ENCODE measurements around the gene MIPOL1. TPM values are rescaled to one million over a fixed set of nuclear protein-coding genes. Genes with fewer than 3 reads are reported as not detected.
"Not testable (repeated sequence)": the region's sequence is repeated elsewhere in the genome, so short reads cannot be mapped to it uniquely, and the experiment has no call there.

Gene MIPOL1
- total and polyA plus RNA-seq, 8 donors: 10.4 to 16.0 (median 12.4) TPM

DNA sequence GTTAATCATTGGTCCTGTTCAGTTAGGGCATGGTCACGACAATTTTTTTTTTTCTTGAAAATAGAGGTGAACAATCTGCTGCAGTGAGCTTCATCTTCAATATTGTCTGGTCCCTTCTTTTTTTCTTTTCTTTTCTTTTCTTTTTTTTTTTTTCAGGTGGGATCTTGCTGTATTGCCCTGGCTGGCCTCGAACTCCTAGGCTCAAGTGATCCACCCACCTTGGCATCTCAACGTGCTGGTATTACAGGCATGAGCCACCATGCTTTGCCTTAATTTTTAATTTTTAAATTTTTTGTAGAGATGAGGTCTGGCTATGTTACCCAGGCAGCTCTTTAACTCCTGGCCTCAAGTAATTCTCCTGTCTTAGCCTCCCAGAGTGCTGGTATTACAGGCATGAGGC lies 36.5 kb downstream of the MIPOL1 start:
- TF ChIP-seq, protein P1, sequence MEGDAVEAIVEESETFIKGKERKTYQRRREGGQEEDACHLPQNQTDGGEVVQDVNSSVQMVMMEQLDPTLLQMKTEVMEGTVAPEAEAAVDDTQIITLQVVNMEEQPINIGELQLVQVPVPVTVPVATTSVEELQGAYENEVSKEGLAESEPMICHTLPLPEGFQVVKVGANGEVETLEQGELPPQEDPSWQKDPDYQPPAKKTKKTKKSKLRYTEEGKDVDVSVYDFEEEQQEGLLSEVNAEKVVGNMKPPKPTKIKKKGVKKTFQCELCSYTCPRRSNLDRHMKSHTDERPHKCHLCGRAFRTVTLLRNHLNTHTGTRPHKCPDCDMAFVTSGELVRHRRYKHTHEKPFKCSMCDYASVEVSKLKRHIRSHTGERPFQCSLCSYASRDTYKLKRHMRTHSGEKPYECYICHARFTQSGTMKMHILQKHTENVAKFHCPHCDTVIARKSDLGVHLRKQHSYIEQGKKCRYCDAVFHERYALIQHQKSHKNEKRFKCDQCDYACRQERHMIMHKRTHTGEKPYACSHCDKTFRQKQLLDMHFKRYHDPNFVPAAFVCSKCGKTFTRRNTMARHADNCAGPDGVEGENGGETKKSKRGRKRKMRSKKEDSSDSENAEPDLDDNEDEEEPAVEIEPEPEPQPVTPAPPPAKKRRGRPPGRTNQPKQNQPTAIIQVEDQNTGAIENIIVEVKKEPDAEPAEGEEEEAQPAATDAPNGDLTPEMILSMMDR (IDR thresholded peaks at IDR 0.05): no peak

DNA sequence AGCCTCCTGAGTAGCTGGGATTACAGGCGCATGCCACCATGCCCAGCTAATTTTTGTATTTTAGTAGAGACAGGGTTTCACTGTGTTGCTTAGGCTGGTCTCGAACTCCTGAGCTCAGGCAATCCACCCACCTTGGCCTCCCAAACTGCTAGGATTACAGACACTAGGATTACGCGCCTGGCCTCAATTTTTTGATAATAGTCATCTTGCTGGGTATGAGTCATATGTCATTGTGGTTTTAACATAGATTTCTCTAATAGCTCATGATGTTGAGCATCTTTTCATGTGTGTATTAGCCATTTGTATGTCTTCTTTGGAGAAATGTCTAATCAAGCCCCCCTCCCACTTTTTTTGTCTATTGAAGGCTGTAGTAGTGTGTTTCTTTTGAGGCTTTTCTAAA lies 38.3 kb downstream of the MIPOL1 start:
- H3K36me3 ChIP-seq; H3K27ac ChIP-seq; intact Hi-C loops (cut with DNase I); H3K4me1 ChIP-seq; H3K4me3 ChIP-seq; DNase-seq; ATAC-seq; H3K9me3 ChIP-seq; H3K27me3 ChIP-seq: not testable (repeated sequence)

More for the DNA sequence above, 36.5 kb downstream of the MIPOL1 start:
- Histone ChIP-seq H3K4me3 (no peak overlapping the region), H3K36me3 (no peaks in the 10 kb centered on the region), H3K27ac (no peak overlapping the region), H3K27me3 (no peaks in the 10 kb centered on the region), H3K9me3 (no peaks in the 10 kb centered on the region), H3K4me1 (no peaks in the 10 kb centered on the region)
- DNase-seq (no peak), ATAC-seq (no peak)
- intact Hi-C loops (cut with DNase I): no loop called here

DNA sequence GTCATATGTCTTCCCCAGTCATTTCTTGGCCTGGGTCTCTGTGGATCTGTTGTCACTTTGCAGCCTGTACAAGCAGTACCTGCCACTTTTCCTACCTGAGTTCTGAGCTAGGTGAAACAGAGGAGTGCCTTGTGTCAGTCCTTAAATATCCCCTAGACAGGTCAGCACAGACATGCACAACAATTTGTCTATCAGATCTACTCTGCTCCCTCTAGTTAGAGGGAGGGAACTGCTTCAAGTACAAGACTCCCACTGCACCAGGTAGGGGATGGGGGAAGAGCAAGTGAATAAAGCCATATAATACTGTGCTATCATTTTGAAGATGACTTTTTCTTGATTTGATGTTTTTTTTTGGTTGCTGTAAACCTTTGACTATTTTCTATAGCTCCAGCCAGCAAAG lies 39.4 kb downstream of the MIPOL1 start:
- Histone ChIP-seq H3K27me3 (no peaks in the 10 kb centered on the region), H3K36me3 (no peaks in the 10 kb centered on the region), H3K4me3 (no peak overlapping the region), H3K27ac (no peak overlapping the region), H3K9me3 (no peaks in the 10 kb centered on the region), H3K4me1 (no peaks in the 10 kb centered on the region)
- intact Hi-C loops (cut with DNase I): no loop called here
- TF ChIP-seq, protein P1 (IDR thresholded peaks at IDR 0.05): no peak
- ATAC-seq: no peak
- no peak for DNase-seq

DNA sequence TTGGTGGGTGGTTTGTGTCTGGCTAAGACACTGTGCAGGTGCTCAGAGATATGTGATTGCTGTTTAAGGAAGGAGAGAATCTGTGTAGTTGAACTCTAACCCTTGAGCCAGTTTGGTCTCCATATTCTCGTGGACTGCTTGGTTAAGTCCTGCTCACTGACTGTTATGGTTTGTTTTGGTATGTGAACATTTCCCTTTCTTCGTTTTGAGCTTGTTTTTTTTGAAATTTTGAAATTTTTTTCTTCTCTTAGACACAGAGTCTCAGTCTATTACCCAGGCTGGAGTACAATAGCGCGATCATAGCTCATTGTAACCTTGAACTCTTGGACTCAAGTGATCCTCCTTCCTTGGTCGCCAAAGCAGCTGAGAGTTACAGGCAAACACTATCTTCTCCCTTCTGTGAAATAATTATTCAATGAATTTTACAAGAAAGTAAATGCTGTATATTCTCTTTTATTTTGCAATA lies 40.0 kb downstream of the MIPOL1 start:
- ATAC-seq (no peak), DNase-seq (no peak)
- no peaks in the 10 kb centered on the region for H3K27me3 ChIP-seq
- intact Hi-C loops (cut with DNase I): no loop called here
- H3K4me3 ChIP-seq: no peak overlapping the region
- no peaks in the 10 kb centered on the region for H3K4me1 ChIP-seq
- H3K9me3 ChIP-seq: no peaks in the 10 kb centered on the region
- TF ChIP-seq, protein P1 (IDR thresholded peaks at IDR 0.05): no peak
- H3K27ac ChIP-seq: no peak overlapping the region
- H3K36me3 ChIP-seq: no peaks in the 10 kb centered on the region

DNA sequence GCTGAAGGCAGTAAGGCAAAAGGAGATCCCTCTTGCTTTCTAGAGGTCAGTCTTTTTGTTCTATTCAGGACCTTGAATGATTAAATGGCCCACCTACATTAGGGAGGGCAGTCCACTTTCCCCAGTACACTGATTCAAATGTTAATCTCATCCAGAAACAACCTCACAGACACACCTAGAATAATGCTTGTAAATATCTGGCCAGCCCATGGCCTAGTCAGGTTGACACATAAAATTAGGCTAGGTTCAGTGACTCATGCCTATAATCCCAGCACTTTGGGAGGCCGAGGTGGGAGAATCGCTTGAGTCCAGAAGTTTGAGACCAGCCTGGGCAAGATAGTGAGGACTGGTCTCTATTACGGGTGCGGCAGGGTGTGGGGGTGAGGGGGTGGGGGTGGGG lies 43.5 kb downstream of the MIPOL1 start:
- DNase-seq (no peak), ATAC-seq (no peak)
- intact Hi-C loops (cut with DNase I): loop anchor here in 1 of 2 donors (10.0 kb wide), 1 partner anchor 634 kb away; no protein-coding TSS in a partner anchor
- no peaks in the 10 kb centered on the region for H3K9me3 ChIP-seq
- H3K4me1 ChIP-seq: no peaks in the 10 kb centered on the region
- no peaks in the 10 kb centered on the region for H3K36me3 ChIP-seq
- no peak overlapping the region for H3K27ac ChIP-seq
- TF ChIP-seq, protein P1 (IDR thresholded peaks at IDR 0.05): no peak
- H3K4me3 ChIP-seq: no peak overlapping the region
- no peaks in the 10 kb centered on the region for H3K27me3 ChIP-seq

DNA sequence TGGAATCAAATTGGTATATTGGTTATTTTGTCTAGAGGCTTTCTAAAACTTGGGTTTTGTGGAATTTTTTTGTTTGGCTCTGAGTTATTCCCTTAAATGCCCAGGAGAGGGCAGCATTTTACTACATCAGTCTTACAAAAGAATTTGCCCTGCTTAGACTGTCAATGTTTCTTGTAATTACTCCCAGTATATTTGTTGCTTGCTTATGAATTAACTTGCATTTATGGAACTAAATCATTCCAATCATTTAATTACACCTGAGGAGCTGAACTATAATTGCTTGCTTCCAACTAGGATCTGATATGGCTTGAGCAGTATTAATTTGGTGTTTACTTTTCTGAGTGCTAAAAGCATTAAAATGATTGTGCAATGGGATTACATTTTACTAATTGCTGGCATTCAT lies 48.7 kb downstream of the MIPOL1 start:
- Histone ChIP-seq H3K4me3 (no peak overlapping the region), H3K36me3 (no peaks in the 10 kb centered on the region), H3K4me1 (no peaks in the 10 kb centered on the region), H3K27me3 (no peaks in the 10 kb centered on the region), H3K27ac (no peak overlapping the region), H3K9me3 (no peaks in the 10 kb centered on the region)
- peak; percentile 84 for ATAC-seq
- peak in 2 of 4 donors; percentile 43 to 46 for DNase-seq
- TF ChIP-seq, protein P1 (IDR thresholded peaks at IDR 0.05): peak; percentile 55 to 59
- intact Hi-C loops (cut with DNase I): loop anchor here in 1 of 2 donors (10.0 kb wide), 1 partner anchor 628 kb away; no protein-coding TSS in a partner anchor
